HepG2 (cell line): Measurements from ENCODE around the gene ALB. TPM values are rescaled to one million over a fixed set of nuclear protein-coding genes. Genes with fewer than 3 reads are reported as not detected.
A peak's percentile ranks its signal among the peaks of the same experiment; 100 is the strongest.

Experiments used
- CAMTA2 ChIP-seq: sonication (generic); formaldehyde crosslinking; IDR thresholded peaks from 2 replicates; pipeline ENCODE4 v1.4.0; 2020; ENCODE audit warnings: mild to moderate bottlenecking, missing genetic modification reagents, borderline replicate concordance
- FLYWCH1 ChIP-seq: sonication (generic); formaldehyde crosslinking; IDR thresholded peaks from 2 replicates; pipeline ENCODE4 v1.8.1; 2023; ENCODE audit warnings: mild to moderate bottlenecking, missing genetic modification reagents
- FOXP1 ChIP-seq, 2 experiments: fragments of 450-650 bp in 1 of 2; IDR thresholded peaks; 2 replicates each; pipeline ENCODE4 v1.6.1; 2017 to 2018; ENCODE audit warnings: antibody characterized with exemption in 1 of 2
- MEIS1 ChIP-seq: sonication (generic); formaldehyde crosslinking; IDR thresholded peaks from 2 replicates; pipeline ENCODE4 v1.9.0; 2021; ENCODE audit warnings: mild to moderate bottlenecking, missing genetic modification reagents, moderate library complexity, borderline replicate concordance
- SIX4 ChIP-seq: sonication (generic); formaldehyde crosslinking; IDR thresholded peaks from 2 replicates; pipeline ENCODE4 v1.4.0; 2020; ENCODE audit warnings: missing genetic modification reagents
- SMC3 ChIP-seq: IDR thresholded peaks from 2 replicates; pipeline ENCODE4 v1.6.1; 2011; ENCODE audit warnings: low read length, improper control_type of control experiment
- SNRNP70 ChIP-seq: fragments of 200-400 bp; formaldehyde crosslinking; IDR thresholded peaks from 2 replicates; pipeline ENCODE4 v1.6.1; 2017; ENCODE audit warnings: mild to moderate bottlenecking, low read depth, low read length, moderate library complexity
- ZBTB25 ChIP-seq: IDR thresholded peaks from 2 replicates; pipeline ENCODE4 v1.6.1; 2018; ENCODE audit warnings: missing genetic modification reagents
- ZMYM2 ChIP-seq: sonication (generic); formaldehyde crosslinking; IDR thresholded peaks from 2 replicates; pipeline ENCODE4 v1.8.0; 2022; ENCODE audit warnings: mild to moderate bottlenecking, missing genetic modification reagents
- ZNF296 ChIP-seq: sonication (generic); formaldehyde crosslinking; conservative IDR thresholded peaks from 2 replicates; pipeline ENCODE4 v1.5.0; 2020; ENCODE audit warnings: mild to moderate bottlenecking, missing genetic modification reagents
- ZNF546 ChIP-seq: sonication (generic); formaldehyde crosslinking; conservative IDR thresholded peaks from 2 replicates; pipeline ENCODE4 v1.8.1; 2023; ENCODE audit warnings: mild to moderate bottlenecking, missing genetic modification reagents
- ZNF609 ChIP-seq: sonication (generic); formaldehyde crosslinking; IDR thresholded peaks from 2 replicates; pipeline ENCODE4 v1.4.0; 2020; ENCODE audit warnings: mild to moderate bottlenecking, missing genetic modification reagents, borderline replicate concordance
- ZNF724P ChIP-seq: sonication (generic); formaldehyde crosslinking; IDR thresholded peaks from 2 replicates; pipeline ENCODE4 v1.8.0; 2022; ENCODE audit warnings: missing genetic modification reagents, borderline replicate concordance
- ZSCAN29 ChIP-seq: sonication (generic); formaldehyde crosslinking; conservative IDR thresholded peaks from 2 replicates; pipeline ENCODE4 v1.4.0; 2020; ENCODE audit warnings: mild to moderate bottlenecking, missing genetic modification reagents
- polyA plus RNA-seq, 8 experiments: library from polyadenylated mRNA; depleted of rRNA in 3 of 8; stranded (reverse) in 7 of 8; unstranded in 1 of 8; fragments of >200 nt; fragmentation: Illumina TruSeq in 4 of 8; extraction: Trizol in 4 of 8; gene quantifications; 2 replicates each; pipeline versions ENCODE4 v1.2.1 to v1.2.3, GENCODE V29; 2011 to 2016; ENCODE audit warnings: low read depth in 4 of 8, missing spikeins in 1 of 8, mixed read lengths in 1 of 8; ENCODE audit not compliant: insufficient read depth in 1 of 8
- total RNA-seq, 5 experiments: library from RNA; depleted of rRNA; stranded (reverse); fragments of >200 nt; fragmentation: Illumina TruSeq; extraction: Trizol; gene quantifications; 2 replicates each; pipeline ENCODE4 v1.2.3, GENCODE V29; 2016; ENCODE audit warnings: low read depth in 1 of 5
- TF ChIP-seq, protein P1 (sequence below): sonication (generic); formaldehyde crosslinking; IDR thresholded peaks from 2 replicates; pipeline ENCODE4 v1.4.0; 2020; ENCODE audit warnings: missing genetic modification reagents
- TF ChIP-seq, protein P2 (sequence below): sonication (generic); formaldehyde crosslinking; IDR thresholded peaks from 2 replicates; pipeline ENCODE4 v1.9.0; 2021; ENCODE audit warnings: missing genetic modification reagents, borderline replicate concordance
- TF ChIP-seq, protein P3 (sequence below): sonication (generic); formaldehyde crosslinking; IDR thresholded peaks from 2 replicates; pipeline ENCODE4 v1.4.0; 2020; ENCODE audit warnings: mild to moderate bottlenecking, missing genetic modification reagents
- TF ChIP-seq, protein P4 (sequence below): sonication (generic); formaldehyde crosslinking; IDR thresholded peaks from 2 replicates; pipeline ENCODE4 v1.8.0; 2023; ENCODE audit warnings: mild to moderate bottlenecking, missing genetic modification reagents

ALB gene
- total and polyA plus RNA-seq, 2 of the 13 experiments (the other 11 are each of a cell fraction or from before 2014, with no cell fraction given): 22,259 to 22,625 TPM

DNA sequence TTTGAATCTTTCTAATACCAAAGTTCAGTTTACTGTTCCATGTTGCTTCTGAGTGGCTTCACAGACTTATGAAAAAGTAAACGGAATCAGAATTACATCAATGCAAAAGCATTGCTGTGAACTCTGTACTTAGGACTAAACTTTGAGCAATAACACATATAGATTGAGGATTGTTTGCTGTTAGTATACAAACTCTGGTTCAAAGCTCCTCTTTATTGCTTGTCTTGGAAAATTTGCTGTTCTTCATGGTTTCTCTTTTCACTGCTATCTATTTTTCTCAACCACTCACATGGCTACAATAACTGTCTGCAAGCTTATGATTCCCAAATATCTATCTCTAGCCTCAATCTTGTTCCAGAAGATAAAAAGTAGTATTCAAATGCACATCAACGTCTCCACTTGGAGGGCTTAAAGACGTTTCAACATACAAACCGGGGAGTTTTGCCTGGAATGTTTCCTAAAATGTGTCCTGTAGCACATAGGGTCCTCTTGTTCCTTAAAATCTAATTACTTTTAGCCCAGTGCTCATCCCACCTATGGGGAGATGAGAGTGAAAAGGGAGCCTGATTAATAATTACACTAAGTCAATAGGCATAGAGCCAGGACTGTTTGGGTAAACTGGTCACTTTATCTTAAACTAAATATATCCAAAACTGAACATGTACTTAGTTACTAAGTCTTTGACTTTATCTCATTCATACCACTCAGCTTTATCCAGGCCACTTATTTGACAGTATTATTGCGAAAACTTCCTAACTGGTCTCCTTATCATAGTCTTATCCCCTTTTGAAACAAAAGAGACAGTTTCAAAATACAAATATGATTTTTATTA lies 28.3 kb downstream of the ALB start (continued):
- TF ChIP-seq ZNF609 (peak; percentile 59; the same call in 1 of the 2 replicates), ZSCAN29 (CRISPR knock-in tag) (peak; percentile 73; the same call in 1 of the 2 replicates), ZNF724P (CRISPR knock-in tag) (no peak), SIX4 (CRISPR knock-in tag) (peak; percentile 74), FLYWCH1 (CRISPR knock-in tag) (no peak), SMC3 (peak; percentile 1; the same call in 1 of the 2 replicates), FOXP1 (IDR thresholded peaks at IDR 0.05) (peak; percentile 79), FOXP1 (CRISPR knock-in tag; IDR thresholded peaks at IDR 0.05) (peak; percentile 98), ZBTB25 (CRISPR knock-in tag) (no peak), ZMYM2 (CRISPR knock-in tag) (peak; percentile 34; the same call in 1 of the 2 replicates), CAMTA2 (CRISPR knock-in tag) (no peak), ZNF546 (CRISPR knock-in tag) (no peak), SNRNP70 (no peak), ZNF296 (CRISPR knock-in tag) (no peak), MEIS1 (CRISPR knock-in tag) (no peak)
- TF ChIP-seq, protein P1, sequence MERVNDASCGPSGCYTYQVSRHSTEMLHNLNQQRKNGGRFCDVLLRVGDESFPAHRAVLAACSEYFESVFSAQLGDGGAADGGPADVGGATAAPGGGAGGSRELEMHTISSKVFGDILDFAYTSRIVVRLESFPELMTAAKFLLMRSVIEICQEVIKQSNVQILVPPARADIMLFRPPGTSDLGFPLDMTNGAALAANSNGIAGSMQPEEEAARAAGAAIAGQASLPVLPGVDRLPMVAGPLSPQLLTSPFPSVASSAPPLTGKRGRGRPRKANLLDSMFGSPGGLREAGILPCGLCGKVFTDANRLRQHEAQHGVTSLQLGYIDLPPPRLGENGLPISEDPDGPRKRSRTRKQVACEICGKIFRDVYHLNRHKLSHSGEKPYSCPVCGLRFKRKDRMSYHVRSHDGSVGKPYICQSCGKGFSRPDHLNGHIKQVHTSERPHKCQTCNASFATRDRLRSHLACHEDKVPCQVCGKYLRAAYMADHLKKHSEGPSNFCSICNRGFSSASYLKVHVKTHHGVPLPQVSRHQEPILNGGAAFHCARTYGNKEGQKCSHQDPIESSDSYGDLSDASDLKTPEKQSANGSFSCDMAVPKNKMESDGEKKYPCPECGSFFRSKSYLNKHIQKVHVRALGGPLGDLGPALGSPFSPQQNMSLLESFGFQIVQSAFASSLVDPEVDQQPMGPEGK: peak; percentile 60; the same call in 1 of the 2 replicates
- TF ChIP-seq, protein P2, sequence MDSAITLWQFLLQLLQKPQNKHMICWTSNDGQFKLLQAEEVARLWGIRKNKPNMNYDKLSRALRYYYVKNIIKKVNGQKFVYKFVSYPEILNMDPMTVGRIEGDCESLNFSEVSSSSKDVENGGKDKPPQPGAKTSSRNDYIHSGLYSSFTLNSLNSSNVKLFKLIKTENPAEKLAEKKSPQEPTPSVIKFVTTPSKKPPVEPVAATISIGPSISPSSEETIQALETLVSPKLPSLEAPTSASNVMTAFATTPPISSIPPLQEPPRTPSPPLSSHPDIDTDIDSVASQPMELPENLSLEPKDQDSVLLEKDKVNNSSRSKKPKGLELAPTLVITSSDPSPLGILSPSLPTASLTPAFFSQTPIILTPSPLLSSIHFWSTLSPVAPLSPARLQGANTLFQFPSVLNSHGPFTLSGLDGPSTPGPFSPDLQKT (CRISPR knock-in tag): no peak
- TF ChIP-seq, protein P3, sequence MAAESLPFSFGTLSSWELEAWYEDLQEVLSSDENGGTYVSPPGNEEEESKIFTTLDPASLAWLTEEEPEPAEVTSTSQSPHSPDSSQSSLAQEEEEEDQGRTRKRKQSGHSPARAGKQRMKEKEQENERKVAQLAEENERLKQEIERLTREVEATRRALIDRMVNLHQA (CRISPR knock-in tag): no peak
- TF ChIP-seq, protein P4, sequence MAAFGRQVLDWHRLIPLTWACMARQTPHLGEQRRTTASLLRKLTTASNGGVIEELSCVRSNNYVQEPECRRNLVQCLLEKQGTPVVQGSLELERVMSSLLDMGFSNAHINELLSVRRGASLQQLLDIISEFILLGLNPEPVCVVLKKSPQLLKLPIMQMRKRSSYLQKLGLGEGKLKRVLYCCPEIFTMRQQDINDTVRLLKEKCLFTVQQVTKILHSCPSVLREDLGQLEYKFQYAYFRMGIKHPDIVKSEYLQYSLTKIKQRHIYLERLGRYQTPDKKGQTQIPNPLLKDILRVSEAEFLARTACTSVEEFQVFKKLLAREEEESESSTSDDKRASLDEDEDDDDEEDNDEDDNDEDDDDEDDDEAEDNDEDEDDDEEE (CRISPR knock-in tag): no peak
